NCI-H2107 treated with DMSO at 0.1 percent for 48 hours (cell line): ENCODE measurements around the gene ELL.
"Not testable (repeated sequence)": the region's sequence is repeated elsewhere in the genome, so short reads cannot be mapped to it uniquely, and the experiment has no call there.

Experiments
- DNase-seq: peaks from one replicate; lab custom pipeline; 2025; ENCODE audit not compliant: unreplicated experiment; lab: John Stamatoyannopoulos, UW

The ELL gene

GRCh38 chr19:18521692-18522123 lies at the start of gene ELL:
TSS of gene ELL (minus strand) at chr19:18522070. CDS start at chr19:18522055, 15 bp downstream.
- no peak for DNase-seq

DNA sequence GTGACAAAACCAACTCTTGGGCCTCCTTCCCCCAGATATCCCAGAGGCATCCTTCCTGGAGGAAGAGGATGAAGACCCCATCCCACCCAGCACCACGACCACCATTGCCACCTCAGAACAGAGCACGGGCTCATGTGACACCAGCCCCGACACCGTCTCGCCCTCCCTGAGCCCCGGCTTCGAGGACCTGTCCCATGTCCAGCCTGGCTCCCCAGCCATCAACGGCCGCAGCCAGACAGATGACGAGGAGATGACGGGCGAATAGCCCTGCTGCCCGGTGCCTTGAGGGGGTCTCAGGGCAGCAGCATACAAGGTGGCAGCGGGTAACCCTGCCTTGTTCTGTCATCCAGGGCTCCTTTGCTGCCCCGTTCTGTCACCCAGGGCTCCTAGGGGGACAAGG lies 46.5 kb upstream of the ELL start:
- no peak for DNase-seq

GRCh38 chr19:18566953-18567352 lies 45.1 kb upstream of the ELL start:
- DNase-seq = no peak

- no peak for DNase-seq
Measured at GRCh38 chr19:18562086-18562485, 40.2 kb upstream of the ELL start.

DNA sequence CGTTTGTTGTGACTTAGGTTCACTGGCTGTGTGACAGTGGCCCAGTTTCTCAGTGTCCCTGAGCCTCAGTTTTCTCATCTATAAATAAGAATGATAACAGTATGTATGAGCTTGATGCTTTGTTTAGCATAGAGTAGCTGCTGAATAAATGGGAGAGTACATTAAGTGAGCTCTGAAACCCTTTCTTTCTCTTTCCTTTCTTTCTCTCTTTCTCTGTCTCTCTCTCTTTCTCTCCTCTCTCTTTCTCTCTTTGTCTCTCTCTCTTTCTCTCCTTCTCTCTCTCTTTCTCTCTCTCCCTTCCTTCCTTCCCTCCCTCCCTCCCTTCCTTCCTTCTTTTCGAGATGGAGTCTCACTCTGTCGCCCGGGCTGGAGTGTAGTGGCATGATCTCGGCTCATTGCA lies 37.8 kb upstream of the ELL start:
- no peak for DNase-seq

- no peak for DNase-seq
Measured at GRCh38 chr19:18558604-18559003, 36.7 kb upstream of the ELL start.

DNA sequence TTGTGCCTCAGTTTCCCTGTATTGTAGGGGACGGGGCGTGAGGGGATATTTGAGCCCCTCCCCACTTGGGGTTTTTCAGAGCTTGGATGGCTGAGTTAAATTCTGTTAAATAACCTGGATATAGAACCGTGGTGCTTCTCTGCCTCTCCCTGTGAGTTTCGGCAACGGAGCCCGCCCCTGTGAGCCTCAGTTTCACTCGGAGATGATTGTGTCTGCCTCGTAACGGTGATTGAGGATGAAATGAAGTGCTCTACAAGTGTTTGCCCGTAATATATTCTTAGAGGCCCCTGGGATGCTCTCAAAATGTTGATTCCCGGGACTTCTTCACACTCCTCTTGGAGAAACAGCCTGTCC lies 36.3 kb upstream of the ELL start:
- DNase-seq = no peak

DNA sequence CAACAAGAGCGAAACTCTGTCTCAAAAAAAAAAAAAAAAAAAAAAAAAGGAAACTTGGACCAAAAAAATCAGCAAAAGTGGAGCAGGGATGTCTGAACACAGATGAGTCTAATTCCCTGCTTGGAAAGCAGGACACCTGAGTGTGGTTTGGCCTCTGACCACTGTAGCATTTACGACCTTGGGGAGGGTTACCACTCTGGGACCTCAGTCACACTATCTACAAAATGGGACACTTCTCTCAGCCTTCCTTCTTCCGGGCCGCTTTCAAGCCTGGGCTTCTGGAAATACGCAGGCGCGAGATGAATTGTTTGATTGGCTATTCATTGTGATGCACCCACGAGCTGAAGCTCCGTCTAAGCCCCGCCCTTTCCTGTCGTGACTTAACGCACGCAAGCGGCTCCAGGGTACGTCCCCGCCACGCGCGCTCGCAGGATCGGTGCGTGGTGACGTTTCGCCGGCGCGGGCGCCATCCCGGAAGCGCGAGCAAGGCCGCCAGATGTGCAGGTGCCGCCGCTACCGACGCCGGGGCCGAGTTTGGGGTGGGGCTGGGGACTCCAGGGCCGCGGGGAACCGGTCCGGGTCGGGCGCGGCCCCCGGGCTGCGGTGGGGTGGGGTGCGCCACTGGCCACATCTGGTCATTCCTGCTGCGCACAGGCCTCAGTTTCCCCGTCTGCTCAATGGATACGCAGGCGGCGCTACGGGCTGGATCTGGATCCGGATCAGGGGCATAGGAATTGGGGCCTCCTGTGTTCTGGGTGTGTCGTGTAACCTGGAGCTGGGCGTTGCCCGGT lies 35.7 kb upstream of the ELL start, which contains the start of gene KXD1:
Gene KXD1 (plus strand): TSS at position 460 of the 791 bp plus-strand sequence. CDS start 4,187 bp downstream, outside the sequence.
- peak; percentile 94 for DNase-seq

- DNase-seq = no peak
Measured at GRCh38 chr19:18551631-18552030, 29.8 kb upstream of the ELL start.

- DNase-seq = no peak
Measured at GRCh38 chr19:18543814-18544475, 22.1 kb upstream of the ELL start.

- peak; percentile 70 for DNase-seq
Measured at GRCh38 chr19:18542941-18543813, 21.3 kb upstream of the ELL start, which contains the start of gene FKBP8. TSS of gene FKBP8 (minus strand) at chr19:18543573. CDS start at chr19:18541970, 1,603 bp downstream.

GRCh38 chr19:18541992-18542940 lies 20.4 kb upstream of the ELL start:
- DNase-seq = no peak

- DNase-seq = no peak
Measured at GRCh38 chr19:18541258-18541991, 19.6 kb upstream of the ELL start.

DNA sequence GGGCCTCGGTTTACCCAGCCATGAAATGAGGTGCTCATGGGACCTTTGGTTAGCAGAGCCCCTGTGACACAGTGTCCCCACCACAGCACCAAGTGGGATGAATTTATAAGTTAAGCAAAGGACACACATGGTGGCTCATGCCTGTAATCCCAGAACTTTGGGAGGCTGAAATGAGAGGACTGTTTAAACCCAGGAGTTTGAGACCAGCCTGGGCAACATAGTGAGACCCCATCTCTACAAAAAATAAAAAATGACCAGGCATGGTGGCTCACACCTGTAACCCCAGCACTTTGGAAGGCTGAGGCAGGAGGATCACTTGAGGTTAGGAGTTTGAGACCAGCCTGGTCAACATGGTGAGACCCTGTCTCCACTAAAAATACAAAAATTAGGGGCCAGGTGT lies 18.3 kb upstream of the ELL start:
- DNase-seq = not testable (repeated sequence)

DNA sequence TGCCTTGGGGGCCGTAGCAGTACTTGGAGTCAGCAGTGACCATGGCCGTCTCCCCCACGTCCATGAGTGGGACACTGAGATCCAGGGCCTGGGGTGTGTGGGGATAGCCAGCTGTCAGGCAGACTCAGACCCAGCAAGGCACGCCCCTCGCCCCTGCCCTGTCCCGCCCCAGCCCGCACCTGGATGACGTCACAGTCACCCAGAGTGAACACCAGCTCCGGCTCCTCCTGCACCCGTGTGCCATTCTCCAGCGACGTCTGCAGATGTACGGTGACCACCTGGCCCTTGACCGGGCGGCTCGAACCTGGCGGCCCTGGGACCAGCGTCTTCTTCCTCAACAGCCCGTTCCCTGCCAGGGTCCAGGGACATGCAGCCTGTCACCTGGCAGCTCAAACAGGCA lies 17.5 kb upstream of the ELL start:
- DNase-seq = no peak

DNA sequence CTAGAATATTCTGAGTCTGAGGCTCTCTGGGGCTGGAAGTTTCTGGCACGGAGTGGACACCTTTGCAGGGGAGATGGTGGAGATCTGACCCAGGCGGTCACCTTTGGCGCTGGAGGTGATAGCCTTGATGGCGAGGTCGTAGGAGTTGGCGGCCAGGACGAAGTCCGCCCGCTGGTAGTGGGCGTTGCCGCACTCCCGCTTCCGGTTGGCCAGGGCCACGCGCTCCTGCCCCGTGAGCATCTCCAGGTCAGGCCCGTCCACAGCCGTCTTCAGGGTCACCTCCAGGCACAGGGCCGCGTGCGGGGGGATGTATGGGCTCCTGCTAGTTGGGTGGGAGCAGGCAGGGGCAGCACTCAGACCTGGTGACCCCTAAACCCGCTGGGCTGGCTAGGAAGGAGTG lies 16.2 kb upstream of the ELL start:
- DNase-seq = no peak

DNA sequence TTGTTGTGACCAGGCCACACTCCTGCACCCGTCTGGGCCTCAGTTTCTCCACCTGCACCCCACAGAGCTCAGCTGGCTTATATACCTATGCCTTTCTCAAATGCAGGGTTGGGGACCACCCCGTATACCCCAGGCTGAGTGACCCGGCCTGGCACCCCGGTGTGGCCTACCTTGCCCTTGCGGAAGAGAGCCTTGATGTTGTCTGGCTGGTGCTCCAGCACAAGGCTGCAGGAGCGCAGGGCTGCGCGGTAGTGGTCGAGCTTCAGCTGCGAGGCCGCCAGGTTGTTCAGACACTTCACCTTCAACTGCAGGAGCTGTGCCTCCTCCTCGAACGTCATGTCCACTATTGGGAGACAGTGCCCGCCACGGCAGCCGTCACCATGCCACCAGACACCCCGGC lies 15.6 kb upstream of the ELL start:
- DNase-seq = no peak

DNA sequence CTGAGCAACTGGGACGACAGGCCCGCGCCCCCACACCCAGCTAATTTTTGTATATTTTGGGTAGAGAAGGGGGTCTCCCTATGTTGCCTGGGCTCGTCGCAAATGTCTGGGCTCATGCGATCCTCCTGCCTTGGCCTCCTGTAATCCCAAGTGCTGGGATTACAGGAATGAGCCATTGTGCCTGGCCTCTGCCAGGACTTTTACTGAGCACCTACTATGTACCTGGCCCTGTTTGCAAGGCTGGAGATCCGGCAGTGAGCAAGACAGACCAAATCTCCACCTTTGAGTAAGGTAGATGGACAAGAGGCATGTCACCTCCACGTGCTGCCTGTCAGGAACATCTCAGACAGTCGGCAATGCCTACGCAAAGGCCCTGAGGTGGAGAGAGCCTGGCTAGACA lies 14.6 kb upstream of the ELL start:
- no peak for DNase-seq

DNA sequence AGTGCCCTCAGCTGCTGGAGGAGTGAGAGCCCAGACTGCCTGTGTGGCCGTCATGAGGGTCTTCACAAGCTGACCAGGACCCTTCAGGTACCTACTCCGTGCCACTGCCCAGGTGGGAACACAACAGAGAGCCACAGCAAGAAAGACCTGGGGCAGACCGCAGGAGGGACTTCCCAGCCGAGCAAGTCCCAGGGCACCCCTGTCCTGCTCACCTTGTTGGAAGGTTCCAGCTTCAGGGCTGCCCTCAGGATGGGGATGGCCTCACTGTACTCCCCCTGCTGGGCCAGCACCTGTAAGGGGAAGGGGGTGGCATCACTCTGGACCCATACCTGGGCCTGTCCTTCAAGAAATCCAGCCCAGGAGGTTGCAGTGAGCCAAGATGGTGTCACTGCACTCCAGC lies 11.2 kb upstream of the ELL start:
- no peak for DNase-seq
